HG03108 (cell line): ENCODE results near the gene TBX5.

ENCODE experiments used
- ATAC-seq: cut with Tn5 transposase; IDR thresholded peaks from one replicate; pipeline ENCODE4 v1.9.1; 2021; ENCODE audit warnings: moderate library complexity; ENCODE audit not compliant: unreplicated experiment

The TBX5 gene

DNA sequence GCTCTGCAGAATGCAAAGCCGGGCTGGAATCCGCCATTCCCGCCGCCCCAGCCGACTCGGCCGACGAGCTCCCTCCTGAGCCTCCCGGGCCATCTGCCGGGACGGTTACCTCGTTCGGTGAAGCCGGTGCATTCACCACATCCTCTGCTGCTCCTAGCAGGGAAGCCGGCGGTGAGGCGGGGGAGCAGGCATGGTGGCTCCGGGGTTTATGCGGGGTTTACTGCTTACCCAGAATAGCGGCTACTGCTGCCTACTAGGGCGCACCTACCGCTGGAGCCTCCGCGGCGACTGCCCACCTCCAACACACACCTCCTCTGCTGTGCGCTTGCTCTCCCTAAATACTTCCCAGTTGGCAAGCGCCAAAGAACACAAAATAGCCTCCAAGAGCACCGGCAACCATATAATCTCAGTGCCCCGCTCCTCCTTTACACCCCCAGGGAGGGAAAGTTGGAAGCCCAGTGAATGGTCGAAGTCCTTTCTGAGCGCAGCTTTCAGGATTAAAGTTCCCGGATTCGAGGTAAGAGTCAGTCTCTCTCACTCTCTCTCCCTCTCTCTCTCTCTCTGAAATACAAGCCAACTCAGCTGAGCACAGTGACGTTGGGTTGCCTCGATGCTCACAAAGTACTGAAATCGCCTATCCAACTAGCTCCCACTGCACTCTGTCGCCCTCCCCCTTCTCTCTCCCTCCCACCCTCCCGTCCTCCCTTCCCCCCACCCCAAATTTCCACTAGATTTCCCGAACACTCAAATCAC is at the start of gene TBX5:
Gene TBX5, minus strand, starts transcription at position 626 of the 753 bp plus-strand sequence. CDS start 2,246 bp downstream, outside the sequence.
- no peak for ATAC-seq

DNA sequence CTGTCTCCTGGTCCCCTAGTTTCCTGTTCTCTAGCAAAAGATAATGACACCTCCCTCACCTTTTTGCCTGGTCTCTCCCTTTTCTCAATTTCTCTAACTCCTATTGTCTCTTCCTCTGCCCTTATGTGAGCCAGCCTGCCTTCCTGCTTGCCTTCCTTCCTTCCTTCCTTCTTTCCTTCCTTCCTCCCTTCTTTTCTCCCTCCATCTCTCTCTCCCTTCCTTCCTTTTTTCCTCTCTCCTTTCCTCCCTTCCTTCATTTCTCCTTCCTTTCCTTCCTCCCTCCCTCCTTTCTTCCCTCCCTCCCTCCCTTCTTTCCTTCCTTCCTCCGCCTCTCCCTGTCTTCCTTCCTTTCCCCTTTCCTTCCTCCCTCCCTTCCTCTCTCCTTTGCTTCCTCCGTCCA is 45.7 kb upstream of the TBX5 start:
- no peak for ATAC-seq

DNA sequence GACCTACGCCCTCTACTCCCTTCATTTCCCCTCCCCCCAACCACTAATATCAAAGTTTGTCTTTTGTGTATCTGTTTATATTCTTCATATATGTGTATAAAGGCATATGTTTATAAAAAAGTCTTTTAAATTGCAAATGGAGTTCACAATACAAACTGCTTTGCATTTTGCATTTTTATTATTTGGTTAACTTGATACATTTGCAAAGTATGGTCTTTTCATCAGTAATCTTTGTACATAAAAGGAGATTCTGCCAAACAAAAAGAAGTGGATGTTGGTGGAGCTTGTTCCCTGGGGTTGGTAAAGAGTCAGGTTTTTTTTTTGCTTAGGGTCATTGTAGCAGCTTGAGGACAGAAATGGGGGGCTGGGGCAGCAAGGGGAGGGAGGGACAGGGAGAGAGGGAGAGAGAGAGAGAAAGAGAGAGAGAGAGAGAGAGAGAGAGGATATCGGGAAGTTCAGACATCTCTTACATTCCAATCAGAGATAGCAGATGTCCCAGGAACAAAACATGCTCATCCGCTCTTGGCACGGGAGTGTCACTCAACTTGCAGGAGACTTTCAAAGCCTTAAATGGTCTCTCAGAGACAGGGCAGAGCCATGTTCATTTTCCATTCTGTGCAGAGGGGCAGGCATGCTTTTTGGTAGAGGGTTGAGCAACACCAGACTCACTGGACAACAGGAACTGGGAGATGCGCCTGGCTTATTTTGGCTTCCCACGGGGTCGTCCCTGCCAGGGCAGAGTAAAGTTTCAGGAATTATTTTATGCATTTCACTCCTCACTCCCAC is 44.8 kb upstream of the TBX5 start:
- no peak for ATAC-seq

DNA sequence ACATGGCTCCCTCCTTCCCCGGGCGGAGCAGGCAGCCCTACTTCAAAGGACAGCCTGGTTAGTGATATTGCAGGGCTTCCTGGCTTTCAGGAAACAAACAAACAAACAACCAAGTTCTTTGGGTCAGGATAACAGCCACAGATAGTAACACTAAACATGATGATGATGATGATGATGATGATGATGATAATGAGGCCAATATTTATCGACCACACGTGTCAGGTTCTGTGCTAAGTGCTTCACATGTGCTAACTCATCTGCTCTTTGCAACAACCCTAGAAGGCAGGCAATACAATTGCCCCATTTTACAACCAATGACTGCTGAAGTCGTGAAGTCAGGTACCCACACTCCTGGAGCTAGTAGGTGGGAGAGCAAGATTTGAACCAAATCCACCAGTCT is 44.1 kb upstream of the TBX5 start:
- ATAC-seq: no peak

DNA sequence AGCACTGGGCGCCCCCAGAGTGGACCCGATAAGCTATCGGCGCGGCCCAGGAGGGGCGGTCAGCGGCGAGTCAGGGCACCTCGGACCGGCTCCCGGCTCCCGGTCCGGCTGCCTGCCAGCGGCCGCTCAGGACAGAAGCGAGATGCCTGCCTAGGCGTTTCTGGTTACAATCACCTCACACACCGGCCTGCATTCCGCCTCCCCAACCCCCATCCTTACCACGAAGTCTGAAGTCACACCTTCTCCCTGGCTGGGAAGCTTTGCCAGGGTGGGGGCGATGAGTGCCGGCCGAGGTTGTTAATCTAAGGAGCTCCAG is 42.6 kb upstream of the TBX5 start:
- ATAC-seq: no peak

DNA sequence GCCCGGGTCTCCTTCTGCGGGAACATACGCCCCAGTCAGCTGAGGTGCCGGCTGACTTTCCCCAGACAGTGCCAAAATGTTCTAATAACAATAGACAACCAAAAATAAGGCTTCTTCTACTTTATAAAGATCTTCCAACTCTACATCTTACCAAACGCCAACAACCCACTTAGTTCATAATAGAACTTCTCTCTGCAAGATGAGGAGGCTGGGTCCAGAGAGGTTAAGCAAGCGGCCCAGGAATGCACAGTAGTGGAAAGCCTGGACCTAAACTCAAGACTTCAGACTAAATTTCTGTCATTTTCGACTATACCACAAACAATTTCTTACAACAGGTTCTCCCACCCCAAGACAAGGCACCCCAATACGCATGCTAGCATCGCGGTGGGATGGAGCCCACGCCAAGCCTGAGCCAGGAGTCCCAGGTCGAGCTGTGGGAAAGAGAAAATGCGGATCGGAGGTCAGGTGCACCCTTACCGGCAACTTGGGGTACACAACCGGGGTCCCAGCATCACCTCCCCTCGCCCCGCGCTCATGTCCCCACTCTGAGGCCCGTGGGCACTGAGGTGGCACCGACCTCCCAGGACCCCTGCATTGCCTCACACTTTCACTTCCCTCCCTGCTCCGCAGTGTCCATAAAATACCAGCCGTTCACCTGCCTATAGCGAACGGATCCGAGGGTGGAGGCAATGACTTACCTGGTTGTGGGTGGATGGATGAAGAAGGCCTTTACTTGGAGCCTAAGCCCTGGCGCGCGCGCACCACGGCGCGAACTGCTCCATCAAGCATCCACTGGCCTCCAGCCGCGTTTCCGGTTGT is 42.1 kb upstream of the TBX5 start:
- ATAC-seq: no peak

DNA sequence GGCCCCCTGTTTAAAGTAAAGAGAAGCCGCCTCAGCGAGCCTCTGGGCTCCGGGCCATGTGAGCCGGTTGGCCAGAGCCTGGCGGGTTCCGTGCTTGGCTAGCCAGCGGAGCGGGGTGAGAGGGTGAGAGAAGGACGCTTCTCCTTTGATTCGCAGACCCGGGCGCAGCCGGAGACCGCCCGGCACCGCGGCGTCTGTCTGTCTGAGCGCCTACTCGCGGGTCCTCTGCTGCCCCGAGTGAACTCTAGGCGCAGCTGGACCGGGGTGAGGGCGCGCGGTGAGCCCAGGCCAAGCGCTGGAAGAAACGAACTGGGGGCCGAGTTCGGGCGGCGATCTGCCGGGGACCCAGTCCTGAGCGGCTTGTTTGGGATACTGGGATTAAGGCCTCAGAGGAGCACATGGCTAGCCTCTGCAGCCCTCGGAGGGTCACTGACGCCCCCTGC is 41.4 kb upstream of the TBX5 start:
- ATAC-seq: no peak

DNA sequence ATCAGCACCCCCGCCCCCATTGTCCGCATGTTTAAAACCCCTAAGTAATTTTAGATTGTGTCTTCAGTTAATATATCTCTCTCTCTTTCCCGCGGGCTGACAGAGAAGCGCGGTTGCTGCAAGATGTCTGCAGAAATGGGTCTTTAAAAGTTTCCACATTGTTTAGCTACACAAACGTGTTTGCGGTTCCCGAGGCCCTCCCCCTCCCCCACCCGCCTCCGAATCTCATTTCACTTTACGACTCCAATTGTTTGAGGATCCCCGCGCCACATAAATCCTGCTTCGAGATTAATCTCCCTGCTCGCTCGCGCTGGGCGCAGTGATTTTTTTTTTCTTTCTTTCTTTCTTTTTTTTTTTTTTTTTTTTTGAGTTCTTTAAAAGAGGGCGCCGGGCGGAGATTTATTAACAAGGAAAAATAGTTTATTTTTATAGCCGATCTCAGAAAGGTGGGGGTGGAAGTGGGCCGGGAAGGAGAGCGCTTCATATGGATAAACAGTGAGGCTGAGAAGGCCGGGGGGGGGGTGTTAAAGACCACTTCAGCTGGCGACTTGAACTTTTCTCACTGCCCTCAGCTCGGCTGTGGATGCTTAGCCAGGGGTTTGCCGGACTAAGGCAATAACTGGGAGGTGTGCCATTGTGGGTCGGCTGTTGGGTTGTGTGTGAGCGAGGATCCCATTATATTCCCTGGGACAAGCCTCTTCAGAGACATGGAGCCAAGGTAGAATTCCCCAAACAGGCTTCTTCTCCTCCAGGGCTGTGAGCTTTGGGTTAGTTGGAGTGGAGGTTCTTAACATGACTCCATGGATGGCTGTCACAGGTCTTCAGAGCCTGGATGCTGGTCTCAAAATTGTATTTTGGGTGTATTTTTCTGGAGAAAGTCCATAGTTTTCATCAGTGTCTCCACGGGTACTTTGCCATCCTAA is 39.7 kb upstream of the TBX5 start:
- no peak for ATAC-seq

DNA sequence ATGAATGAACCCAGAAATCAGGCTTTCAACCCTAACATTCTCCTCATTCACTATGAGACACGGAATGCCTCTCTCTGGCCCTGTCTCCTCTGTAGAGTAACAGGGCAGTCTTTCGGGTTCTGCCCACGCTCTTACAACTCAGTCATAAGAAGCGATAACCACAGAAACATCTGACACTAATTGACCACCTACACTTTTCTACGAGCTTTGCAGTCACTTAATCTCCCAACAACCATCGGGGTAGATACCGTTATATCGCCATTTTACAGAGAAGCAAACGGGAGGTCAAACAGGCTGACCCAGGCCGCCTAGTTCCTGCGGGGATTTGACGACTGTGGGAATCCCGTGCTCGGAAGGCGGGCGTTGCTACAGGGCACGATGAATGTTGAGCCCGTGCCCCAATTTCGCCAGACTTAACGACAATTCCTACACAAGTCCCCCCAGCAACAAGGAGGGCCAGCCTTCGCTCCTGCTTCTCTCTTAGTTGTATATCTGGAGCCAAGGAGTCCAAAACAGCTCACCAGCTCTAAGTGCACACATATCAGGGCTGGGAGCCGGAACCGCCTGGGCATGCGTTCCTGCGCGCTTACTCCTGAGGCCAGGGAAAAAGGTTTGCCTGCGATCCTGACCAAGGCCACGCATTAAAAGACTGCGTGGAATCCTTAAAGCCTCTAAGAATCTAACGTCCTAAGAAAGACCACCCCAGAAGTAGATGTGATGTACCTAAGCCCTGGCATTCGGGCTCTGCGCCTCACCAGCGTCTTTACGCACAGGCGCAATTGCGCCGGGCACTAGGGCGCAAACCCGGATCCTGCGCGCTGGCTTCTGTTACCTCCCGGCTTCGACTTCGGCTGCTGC is 38.7 kb upstream of the TBX5 start:
- ATAC-seq: no peak

DNA sequence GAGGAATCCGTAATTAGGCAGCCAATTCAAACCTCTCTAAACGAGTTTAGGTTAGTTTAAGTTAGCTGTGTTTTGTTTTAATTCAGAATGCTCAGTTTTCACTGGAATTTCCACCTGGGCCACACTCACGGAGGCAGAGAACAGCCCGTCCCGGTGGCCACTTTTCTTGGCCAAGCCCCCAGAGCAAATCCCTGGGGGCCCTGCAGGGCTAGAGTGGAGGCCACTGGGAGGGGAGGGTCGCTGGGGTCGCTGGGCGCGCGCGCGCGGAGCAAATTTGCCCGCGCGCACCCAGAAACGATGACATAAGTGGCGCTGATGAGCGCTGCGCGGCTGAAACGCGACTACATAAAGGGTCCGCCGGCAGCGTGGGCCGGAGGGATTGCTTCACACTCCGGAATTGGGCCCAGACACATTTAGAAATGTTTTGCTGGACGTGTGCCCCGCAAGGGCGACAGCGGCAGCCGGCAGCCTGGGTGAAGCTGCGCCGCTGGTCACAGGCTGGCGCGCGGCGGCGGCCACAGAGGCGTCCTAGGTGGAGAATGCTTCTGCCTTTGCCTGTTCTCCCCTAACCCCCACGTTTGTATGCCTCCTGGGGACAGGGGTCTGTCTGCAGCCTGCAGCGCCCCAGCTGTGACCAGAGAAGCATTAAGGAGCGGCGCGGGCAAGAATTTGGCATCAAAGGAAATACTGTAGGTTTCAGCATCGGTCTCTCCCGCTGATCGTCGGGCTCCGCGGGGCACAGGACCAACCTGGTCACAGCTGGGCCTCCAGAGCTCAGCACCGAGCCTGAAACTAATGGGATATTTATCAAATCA is 37.9 kb upstream of the TBX5 start:
- no peak for ATAC-seq

DNA sequence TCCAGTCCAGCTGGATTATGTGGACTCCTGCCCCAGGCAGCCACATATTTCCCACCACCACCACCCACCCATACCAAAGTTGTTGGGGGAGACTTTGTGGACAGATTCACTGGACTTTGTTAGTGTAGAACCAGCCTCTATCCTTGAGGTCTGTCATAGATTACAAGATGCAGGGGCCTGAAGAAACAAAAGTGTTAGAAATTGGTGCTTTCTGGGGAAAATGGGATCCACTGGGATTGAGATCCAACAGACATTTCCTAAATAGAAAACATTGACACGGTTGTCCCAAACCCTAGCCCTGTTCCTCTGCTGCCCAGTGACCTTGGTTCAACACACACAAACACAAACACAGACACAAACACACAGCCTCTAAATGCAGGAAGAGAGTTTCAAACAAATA is 36.6 kb upstream of the TBX5 start:
- ATAC-seq: no peak

DNA sequence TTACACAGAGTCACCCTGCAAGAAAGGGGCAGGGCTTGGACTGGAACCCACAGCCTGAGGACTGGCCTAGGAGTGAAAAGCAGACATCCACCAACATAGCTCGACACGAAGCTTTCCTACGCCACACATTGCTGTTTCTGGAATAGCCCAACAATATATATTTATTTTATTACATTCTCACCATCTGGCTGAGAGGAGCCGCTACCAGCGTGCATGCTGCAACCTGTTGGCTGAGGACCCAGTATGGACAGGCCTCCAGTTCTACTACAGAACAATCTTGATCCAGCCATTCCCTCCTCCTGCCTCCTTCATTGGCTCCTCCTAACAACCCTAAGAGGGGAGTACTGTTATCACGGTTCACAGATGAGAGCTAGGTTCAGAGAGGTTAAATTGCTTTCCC is 35.6 kb upstream of the TBX5 start:
- ATAC-seq: no peak

DNA sequence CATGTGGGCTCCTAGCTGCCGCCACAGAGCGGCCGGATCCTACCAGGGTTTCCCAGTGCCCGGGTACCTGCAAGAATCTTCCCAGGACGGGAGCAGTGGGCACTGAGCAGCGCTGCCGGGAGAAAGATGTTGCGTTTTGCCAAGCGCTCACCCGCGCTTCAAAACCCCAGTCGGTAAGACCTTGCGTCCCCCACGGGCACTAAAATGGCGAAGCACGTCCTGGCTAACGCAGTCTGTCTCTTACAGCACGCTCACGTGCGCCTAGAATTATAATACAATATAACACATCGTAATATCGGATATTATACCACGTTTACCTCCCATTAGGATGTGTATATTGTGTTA is 35.1 kb upstream of the TBX5 start:
- ATAC-seq: no peak

DNA sequence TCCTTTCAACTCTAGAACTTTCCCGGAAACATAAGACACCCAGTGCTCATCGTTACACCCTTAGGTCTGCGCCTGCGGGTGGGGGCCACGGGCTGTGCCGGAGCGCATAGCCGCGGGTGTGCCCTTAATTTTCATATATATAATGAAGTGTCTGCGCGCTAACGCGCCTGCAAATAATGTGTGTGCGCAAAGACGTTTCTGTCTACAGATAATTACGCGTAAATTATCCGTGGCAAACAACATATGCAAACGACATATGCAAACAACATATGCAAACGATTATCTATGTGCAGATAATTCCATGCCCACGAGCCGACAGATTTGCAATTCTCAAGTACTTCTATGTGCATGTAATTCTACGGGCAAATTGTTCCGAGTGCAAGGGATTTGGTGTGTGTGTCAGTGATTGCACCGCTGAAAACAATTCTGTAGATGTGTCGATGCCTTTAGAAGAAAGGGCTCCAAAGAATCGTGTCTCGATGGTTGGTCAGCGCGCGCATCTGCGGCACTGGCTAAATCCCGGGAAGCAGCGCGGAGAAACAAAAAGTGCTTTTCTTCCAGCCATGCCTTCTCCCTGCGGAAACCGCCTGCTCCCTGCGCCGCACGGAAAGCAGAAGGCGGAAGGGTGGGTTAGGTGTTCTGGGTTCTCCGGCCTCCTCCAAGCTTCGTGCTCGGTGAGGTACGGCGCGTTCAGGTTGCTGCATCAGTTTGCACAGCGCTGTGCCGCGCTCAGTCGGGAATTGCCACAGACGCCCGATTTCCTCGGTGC is 34.5 kb upstream of the TBX5 start:
- no peak for ATAC-seq

DNA sequence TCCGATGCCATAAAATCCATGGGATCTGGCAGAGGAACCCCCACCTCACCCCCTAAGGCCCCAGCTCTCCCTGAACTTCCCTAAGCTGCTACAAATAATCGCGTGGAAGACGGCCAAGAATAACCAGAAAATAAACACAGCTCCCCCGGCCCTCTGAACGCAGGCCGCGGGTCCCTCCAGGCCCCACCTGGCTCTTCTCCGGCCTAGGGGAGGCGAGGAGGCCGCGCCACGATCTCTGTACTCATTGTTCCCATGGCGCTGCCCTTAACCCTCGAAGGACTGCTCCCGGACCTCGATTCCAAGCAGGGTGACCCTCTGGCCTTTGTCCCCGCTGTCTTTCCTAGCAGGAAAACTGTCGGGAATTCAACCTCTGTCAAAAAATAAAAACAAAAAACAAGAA is 33.9 kb upstream of the TBX5 start:
- ATAC-seq: no peak

DNA sequence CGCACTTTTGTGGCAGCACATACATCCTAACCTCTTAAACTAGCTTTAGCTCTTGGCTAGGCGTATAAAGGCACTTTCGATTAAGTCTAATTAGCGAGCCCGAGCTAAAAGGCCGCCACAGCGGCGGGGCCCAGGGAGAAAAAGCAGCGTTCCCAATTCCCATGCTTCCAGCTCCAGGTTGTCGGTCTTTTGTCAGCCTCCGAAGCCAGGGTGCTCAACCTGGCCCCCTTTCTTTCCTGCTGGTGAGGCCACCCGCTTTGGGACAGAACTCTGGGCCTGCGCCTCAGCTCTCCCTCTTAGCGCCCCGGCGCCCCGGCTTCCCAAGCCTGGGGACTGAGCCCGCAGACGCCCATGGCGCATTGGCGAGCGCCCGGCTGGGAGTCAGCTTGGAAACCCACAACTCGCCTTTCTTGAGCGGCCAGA is 33.3 kb upstream of the TBX5 start:
- no peak for ATAC-seq

DNA sequence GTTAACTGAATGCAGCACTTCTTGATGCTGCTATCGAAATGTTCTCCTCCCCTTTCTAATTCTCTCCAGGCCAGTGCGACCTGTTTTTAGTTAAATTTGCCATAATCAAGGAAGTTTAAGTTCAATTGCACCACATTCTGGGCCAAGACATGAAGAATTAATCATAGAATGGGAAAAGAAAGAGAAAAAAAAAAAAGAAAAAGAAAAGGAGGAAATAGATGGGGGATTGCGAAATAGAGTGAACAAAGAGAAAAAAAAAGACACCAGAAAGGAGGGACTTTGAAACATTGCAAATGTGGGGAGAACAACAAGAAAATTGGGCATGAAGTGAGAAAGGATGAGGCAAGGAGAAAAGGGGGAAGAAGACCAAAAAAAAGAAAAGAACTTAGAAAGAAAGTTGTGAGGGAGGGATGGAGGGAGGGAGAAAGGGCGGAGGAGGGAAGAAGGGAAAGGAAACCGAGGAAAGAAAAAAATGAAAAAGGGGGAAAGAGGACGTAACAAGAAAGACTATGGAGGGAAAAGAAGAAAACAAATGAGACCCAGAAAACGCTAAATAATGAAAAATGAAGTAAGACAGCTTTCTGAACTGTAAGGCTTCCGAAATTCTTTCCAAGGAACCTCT is 32.8 kb upstream of the TBX5 start:
- ATAC-seq: no peak

DNA sequence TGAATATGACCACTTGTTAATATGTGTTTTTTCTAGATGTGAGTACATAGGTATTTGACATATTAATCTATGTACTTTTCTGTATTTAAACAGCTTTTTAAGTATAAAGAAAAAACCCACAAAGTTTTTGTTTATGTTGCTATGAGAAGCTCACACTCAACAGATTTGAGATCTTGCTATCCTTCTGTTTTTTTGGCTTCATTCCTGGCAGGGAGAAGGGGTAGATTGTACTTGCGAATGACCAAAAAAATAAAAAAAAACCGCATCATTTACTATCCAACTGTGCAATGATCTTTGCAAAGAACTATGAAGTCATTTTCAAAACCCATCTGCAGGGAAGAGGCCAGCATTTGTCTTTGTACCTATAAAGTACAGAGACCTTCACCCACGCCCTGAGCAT is 28.4 kb upstream of the TBX5 start:
- ATAC-seq: no peak
